ENCODE measurements around the gene UBE2U.
A peak's percentile ranks its signal among the peaks of the same experiment; 100 is the strongest.

UBE2U gene

GRCh38 chr1:64203420-64203819 lies at the start of gene UBE2U:
TSS of gene UBE2U (plus strand) at chr1:64203623. CDS start at chr1:64204051, 428 bp downstream.
- DNase-seq: no peak

- no peak for DNase-seq
Observed at GRCh38 chr1:64155278-64155677, 48.1 kb upstream of the UBE2U start.

GRCh38 chr1:64161357-64161941 lies 42.0 kb upstream of the UBE2U start:
- no peak for DNase-seq

GRCh38 chr1:64162151-64162550 lies 41.3 kb upstream of the UBE2U start:
- no peak for DNase-seq

GRCh38 chr1:64162804-64163203 lies 40.6 kb upstream of the UBE2U start:
- no peak for DNase-seq

- no peak for DNase-seq
Observed at GRCh38 chr1:64163431-64163830, 40.0 kb upstream of the UBE2U start.

GRCh38 chr1:64163970-64164369 lies 39.5 kb upstream of the UBE2U start:
- no peak for DNase-seq

- no peak for DNase-seq
Observed at GRCh38 chr1:64166629-64167028, 36.8 kb upstream of the UBE2U start.

- no peak for DNase-seq
Observed at GRCh38 chr1:64167176-64167575, 36.2 kb upstream of the UBE2U start.

GRCh38 chr1:64171246-64171645 lies 32.2 kb upstream of the UBE2U start:
- DNase-seq: peak; percentile 35 to 79

GRCh38 chr1:64171797-64172281 lies 31.6 kb upstream of the UBE2U start:
- peak; percentile 57 to 73 for DNase-seq

- no peak for DNase-seq
Observed at GRCh38 chr1:64172458-64172983, 30.9 kb upstream of the UBE2U start.

GRCh38 chr1:64173336-64173940 lies 30.0 kb upstream of the UBE2U start:
- DNase-seq: no peak

- no peak for DNase-seq
Observed at GRCh38 chr1:64175639-64176038, 27.8 kb upstream of the UBE2U start.

GRCh38 chr1:64176659-64177058 lies 26.8 kb upstream of the UBE2U start:
- DNase-seq: peak in 1 of 2 donors; percentile 42

GRCh38 chr1:64179588-64179987 lies 23.8 kb upstream of the UBE2U start:
- DNase-seq: peak in 1 of 2 donors; percentile 18

GRCh38 chr1:64182207-64182606 lies 21.2 kb upstream of the UBE2U start:
- no peak for DNase-seq

- no peak for DNase-seq
Observed at GRCh38 chr1:64183395-64184002, 19.9 kb upstream of the UBE2U start.

GRCh38 chr1:64184003-64184440 lies 19.4 kb upstream of the UBE2U start:
- no peak for DNase-seq

GRCh38 chr1:64186138-64186897 lies 17.1 kb upstream of the UBE2U start:
- DNase-seq: no peak

- DNase-seq: no peak
Observed at GRCh38 chr1:64186898-64187280, 16.5 kb upstream of the UBE2U start.

- DNase-seq: no peak
Observed at GRCh38 chr1:64187646-64188045, 15.8 kb upstream of the UBE2U start.

GRCh38 chr1:64192290-64192689 lies 11.1 kb upstream of the UBE2U start:
- no peak for DNase-seq
